AG04449 (cell line): ENCODE data around the gene ABTB2.
"Not testable (repeated sequence)": the region's sequence is repeated elsewhere in the genome, so short reads cannot be mapped to it uniquely, and the experiment has no call there.

Experiments used
- CTCF ChIA-PET: fragments of 350-600 bp; formaldehyde crosslinking; extraction: SDS; loops from one replicate; lab custom pipeline; 2021; ENCODE audit warnings: antibody characterized with exemption; lab: Yijun Ruan, JAX
- POLR2A ChIA-PET: fragments of 400-600, 350-600 bp; formaldehyde crosslinking; extraction: SDS; loops from one replicate; lab custom pipeline; 2020; ENCODE audit warnings: antibody characterized with exemption, inconsistent platforms; lab: Yijun Ruan, JAX
- DNase-seq: peaks from one replicate; pipeline ENCODE4 v3.0.0-alpha.2; 2010; ENCODE audit warnings: low read depth, low spot score
- H3K4me3 ChIP-seq: 2 replicates; pipeline ENCODE4 v1.5.1; 2011; ENCODE audit warnings: low read depth, mild to moderate bottlenecking, control low read depth, low read length
- CTCF ChIP-seq: IDR thresholded peaks from one replicate; pipeline ENCODE4 v1.5.1; 2011; ENCODE audit warnings: mild to moderate bottlenecking, moderate library complexity, low read length, control low read depth, inconsistent platforms; ENCODE audit not compliant: insufficient read depth; ENCODE audit errors: missing control alignments

The ABTB2 gene

GRCh38 chr11:34219941-34220370, 137.9 kb downstream of the ABTB2 start:
- no peak overlapping the region for H3K4me3 ChIP-seq
- POLR2A ChIA-PET, result no interaction called here
- CTCF ChIA-PET, result no interaction called here
- no peak for TF ChIP-seq CTCF
- DNase-seq, result no peak

GRCh38 chr11:34219279-34219678, 138.5 kb downstream of the ABTB2 start:
- TF ChIP-seq CTCF, result no peak
- POLR2A ChIA-PET, result no interaction called here

GRCh38 chr11:34218756-34219155, 139.1 kb downstream of the ABTB2 start:
- CTCF ChIA-PET, POLR2A ChIA-PET, DNase-seq: not testable (repeated sequence)

More at GRCh38 chr11:34219279-34219678, 138.5 kb downstream of the ABTB2 start:
- CTCF ChIA-PET, result no interaction called here
- H3K4me3 ChIP-seq, result no peak overlapping the region
- DNase-seq, result no peak

GRCh38 chr11:34218067-34218466, 139.7 kb downstream of the ABTB2 start:
- POLR2A ChIA-PET, result no interaction called here
- TF ChIP-seq CTCF, result no peak
- no peak for DNase-seq
- no peak overlapping the region for H3K4me3 ChIP-seq
- CTCF ChIA-PET, result no interaction called here

More at GRCh38 chr11:34218756-34219155, 139.1 kb downstream of the ABTB2 start:
- H3K4me3 ChIP-seq, result not testable (repeated sequence)

- H3K4me3 ChIP-seq, result no peak overlapping the region
- ChIA-PET CTCF (no interaction called here), POLR2A (no interaction called here)
- DNase-seq, result no peak
- no peak for TF ChIP-seq CTCF
These were observed 141.1 kb downstream of the ABTB2 start for GRCh38 chr11:34216706-34217105.

- DNase-seq, result no peak
- CTCF ChIA-PET, result no interaction called here
- no peak for TF ChIP-seq CTCF
- POLR2A ChIA-PET, result no interaction called here
- H3K4me3 ChIP-seq, result no peak overlapping the region
These were observed 141.9 kb downstream of the ABTB2 start for GRCh38 chr11:34215806-34216453.
